ENCODE measurements around the gene OR7G1. TPM values are rescaled to one million over a fixed set of nuclear protein-coding genes. Genes with fewer than 3 reads are reported as not detected.

OR7G1 gene
- polyA plus RNA-seq, 2 of the 4 experiments (the other 2 are of a cell fraction) = not detected

- no peak for DNase-seq (ENCODE audit: low read depth in 1 of 2, low spot score in 1 of 2)
- FAIRE-seq = no peak
Measured at GRCh38 chr19:9132422-9132821, 16.9 kb upstream of the OR7G1 start.

DNA sequence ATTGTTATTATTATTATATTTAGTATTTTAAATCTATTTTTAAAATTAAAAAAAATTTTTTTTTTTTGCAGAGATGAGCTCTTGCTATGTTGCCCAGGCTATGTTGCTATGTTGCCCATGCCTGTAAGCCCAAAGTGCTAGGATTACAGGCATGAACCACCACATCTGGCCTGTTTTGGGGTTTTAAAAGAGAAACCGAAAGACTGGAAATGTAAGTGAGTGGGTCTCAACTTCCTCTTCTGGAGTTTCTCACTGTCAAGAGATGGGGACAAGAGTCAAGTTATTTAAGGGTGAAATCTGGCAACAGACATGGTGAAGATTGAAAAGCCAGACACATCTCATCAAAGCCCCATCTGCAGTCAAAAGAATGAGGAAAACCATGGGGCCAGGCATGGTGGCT lies 15.4 kb upstream of the OR7G1 start:
- DNase-seq (ENCODE audit: low read depth in 1 of 2, low spot score in 1 of 2) (no peak), FAIRE-seq (no peak), ATAC-seq (no peak)
- ChIA-PET CTCF (no interaction called here), POLR2A (no interaction called here)
- Histone ChIP-seq H3K4me3 (no peak overlapping the region), H3K4me2 (no peak overlapping the region), H3K9me3 (no peaks in the 10 kb centered on the region), H3K27ac (no peak overlapping the region), H3K4me1 (no peaks in the 10 kb centered on the region)
- 71% methylated on average over 1 of the region's 1 CpG for WGBS (ENCODE audit: missing lambda C conversion rate)
- TF ChIP-seq ESRRA (IDR thresholded peaks at IDR 0.05; ENCODE audit: borderline replicate concordance, low read length) (no peak), TFCP2L1 (CRISPR knock-in tag; IDR thresholded peaks at IDR 0.05) (no peak), SMC3 (IDR thresholded peaks at IDR 0.05) (no peak), EP300 (IDR thresholded peaks at IDR 0.05) (no peak), RNF2 (IDR thresholded peaks at IDR 0.05; ENCODE audit: borderline replicate concordance, low read depth) (no peak), JUN (IDR thresholded peaks at IDR 0.05) (no peak), POLR2A (IDR thresholded peaks at IDR 0.05; ENCODE audit: low read length) (no peak), CBX8 (IDR thresholded peaks at IDR 0.05) (no peak), CHD2 (IDR thresholded peaks at IDR 0.05; ENCODE audit: low read length, partially characterized antibody) (no peak)
- TF ChIP-seq, protein P1, sequence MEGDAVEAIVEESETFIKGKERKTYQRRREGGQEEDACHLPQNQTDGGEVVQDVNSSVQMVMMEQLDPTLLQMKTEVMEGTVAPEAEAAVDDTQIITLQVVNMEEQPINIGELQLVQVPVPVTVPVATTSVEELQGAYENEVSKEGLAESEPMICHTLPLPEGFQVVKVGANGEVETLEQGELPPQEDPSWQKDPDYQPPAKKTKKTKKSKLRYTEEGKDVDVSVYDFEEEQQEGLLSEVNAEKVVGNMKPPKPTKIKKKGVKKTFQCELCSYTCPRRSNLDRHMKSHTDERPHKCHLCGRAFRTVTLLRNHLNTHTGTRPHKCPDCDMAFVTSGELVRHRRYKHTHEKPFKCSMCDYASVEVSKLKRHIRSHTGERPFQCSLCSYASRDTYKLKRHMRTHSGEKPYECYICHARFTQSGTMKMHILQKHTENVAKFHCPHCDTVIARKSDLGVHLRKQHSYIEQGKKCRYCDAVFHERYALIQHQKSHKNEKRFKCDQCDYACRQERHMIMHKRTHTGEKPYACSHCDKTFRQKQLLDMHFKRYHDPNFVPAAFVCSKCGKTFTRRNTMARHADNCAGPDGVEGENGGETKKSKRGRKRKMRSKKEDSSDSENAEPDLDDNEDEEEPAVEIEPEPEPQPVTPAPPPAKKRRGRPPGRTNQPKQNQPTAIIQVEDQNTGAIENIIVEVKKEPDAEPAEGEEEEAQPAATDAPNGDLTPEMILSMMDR (IDR thresholded peaks at IDR 0.05) = no peak

More at GRCh38 chr19:9132422-9132821, 16.9 kb upstream of the OR7G1 start:
- no peak for TF ChIP-seq KDM1A (IDR thresholded peaks at IDR 0.05; ENCODE audit: low read depth)
- TF ChIP-seq EP300 (IDR thresholded peaks at IDR 0.05) = no peak
- no peak for TF ChIP-seq CHD2 (IDR thresholded peaks at IDR 0.05; ENCODE audit: low read length, partially characterized antibody)
- no peak for ATAC-seq
- no peak overlapping the region for H3K27ac ChIP-seq
- H3K4me3 ChIP-seq = no peak overlapping the region
- 10% methylated on average over 5 of the region's 5 CpGs for WGBS (ENCODE audit: missing lambda C conversion rate)
- ChIA-PET POLR2A (no interaction called here), CTCF (interaction anchor here (0.6 kb wide), 1 partner anchor 435 kb away, joined by 4 read pairs; no protein-coding TSS in a partner anchor)
- no peaks in the 10 kb centered on the region for H3K9me3 ChIP-seq
- H3K4me2 ChIP-seq = no peak overlapping the region
- H3K4me1 ChIP-seq = no peaks in the 10 kb centered on the region

DNA sequence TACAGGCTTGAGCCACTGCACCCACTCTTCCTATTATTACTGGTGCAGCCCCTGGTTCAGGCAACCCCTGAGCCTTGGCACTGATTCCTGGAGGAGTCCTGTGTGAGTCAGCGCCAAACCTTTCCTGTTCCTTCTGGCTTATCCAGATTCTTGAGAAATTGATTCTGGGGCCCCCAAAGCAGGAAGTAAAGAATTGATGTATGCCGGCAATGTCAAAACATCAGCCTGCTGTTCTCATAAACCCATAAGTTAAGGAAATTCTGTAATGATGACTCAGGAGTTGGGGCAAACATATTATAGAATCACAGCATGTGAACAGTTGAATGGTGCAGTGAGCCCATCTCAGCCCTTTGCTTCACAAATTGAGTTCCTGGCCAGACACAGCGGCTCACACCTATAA lies 12.6 kb upstream of the OR7G1 start:
- FAIRE-seq (no peak), ATAC-seq (peak in 1 of 2 experiments; percentile 30; a peak in 1 of 6 replicates), DNase-seq (ENCODE audit: low read depth in 1 of 2, low spot score in 1 of 2) (peak in 1 of 2 experiments; percentile 28)
- ChIA-PET CTCF (no interaction called here), POLR2A (no interaction called here)
- no peak for TF ChIP-seq PBX3 (IDR thresholded peaks at IDR 0.05)
- Histone ChIP-seq H3K4me2 (no peak overlapping the region), H3K27ac (no peak overlapping the region), H3K9me3 (no peaks in the 10 kb centered on the region), H3K4me1 (no peaks in the 10 kb centered on the region), H3K4me3 (no peak overlapping the region)
- WGBS (ENCODE audit: missing lambda C conversion rate) = 23% methylated on average over 3 of the region's 3 CpGs

- ChIA-PET POLR2A (no interaction called here), CTCF (no interaction called here)
- H3K4me2 ChIP-seq = no peak within 1 kb of the TSS
- no peaks in the 10 kb centered on the region for H3K4me1 ChIP-seq
- TF ChIP-seq ESRRA (IDR thresholded peaks at IDR 0.05; ENCODE audit: borderline replicate concordance, low read length) (no peak), TFCP2L1 (CRISPR knock-in tag; IDR thresholded peaks at IDR 0.05) (no peak), GATA3 (IDR thresholded peaks at IDR 0.05; ENCODE audit: borderline replicate concordance) (no peak), POLR2AphosphoS2 (conservative IDR thresholded peaks at IDR 0.05; ENCODE audit: low read length) (no peak), ZC3H11A (IDR thresholded peaks at IDR 0.05) (no peak), ZSCAN20 (CRISPR knock-in tag; IDR thresholded peaks at IDR 0.05) (no peak), PBX3 (IDR thresholded peaks at IDR 0.05) (no peak), NPAS2 (CRISPR knock-in tag; IDR thresholded peaks at IDR 0.05; ENCODE audit: borderline replicate concordance) (no peak)
- TF ChIP-seq, protein P2, sequence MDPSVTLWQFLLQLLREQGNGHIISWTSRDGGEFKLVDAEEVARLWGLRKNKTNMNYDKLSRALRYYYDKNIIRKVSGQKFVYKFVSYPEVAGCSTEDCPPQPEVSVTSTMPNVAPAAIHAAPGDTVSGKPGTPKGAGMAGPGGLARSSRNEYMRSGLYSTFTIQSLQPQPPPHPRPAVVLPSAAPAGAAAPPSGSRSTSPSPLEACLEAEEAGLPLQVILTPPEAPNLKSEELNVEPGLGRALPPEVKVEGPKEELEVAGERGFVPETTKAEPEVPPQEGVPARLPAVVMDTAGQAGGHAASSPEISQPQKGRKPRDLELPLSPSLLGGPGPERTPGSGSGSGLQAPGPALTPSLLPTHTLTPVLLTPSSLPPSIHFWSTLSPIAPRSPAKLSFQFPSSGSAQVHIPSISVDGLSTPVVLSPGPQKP (IDR thresholded peaks at IDR 0.05; ENCODE audit: low read depth, low read length) = no peak
- FAIRE-seq (no peak), ATAC-seq (no peak), DNase-seq (ENCODE audit: low read depth in 1 of 2, low spot score in 1 of 2) (no peak)
- WGBS (ENCODE audit: missing lambda C conversion rate) = 17% methylated on average over 1 of the region's 1 CpG
- H3K4me3 ChIP-seq = no peak within 1 kb of the TSS
- no peak within 1 kb of the TSS for H3K27ac ChIP-seq
- H3K9me3 ChIP-seq = no peaks in the 10 kb centered on the region
Measured at GRCh38 chr19:9126900-9127405, 11.4 kb upstream of the OR7G1 start, which contains the start of gene OR7G3. TSS of gene OR7G3 (minus strand) at chr19:9126950. CDS start at chr19:9126950, 0 bp downstream.

All from A549 (cell line).